BJ (cell line): ENCODE measurements around the gene ZNF787. TPM values are rescaled to one million over a fixed set of nuclear protein-coding genes. Genes with fewer than 3 reads are reported as not detected.
A peak's percentile ranks its signal among the peaks of the same experiment; 100 is the strongest.

Experiments used
- CTCF ChIA-PET: fragments of 350-600 bp; formaldehyde crosslinking; extraction: SDS; loops from one replicate; lab custom pipeline; 2021; ENCODE audit warnings: antibody characterized with exemption, inconsistent platforms; lab: Yijun Ruan, JAX
- POLR2A ChIA-PET: fragments of 300-600 bp; sonication (Branson Sonifier 250); formaldehyde crosslinking; extraction: SDS; loops from one replicate; lab custom pipeline; 2021; ENCODE audit warnings: antibody characterized with exemption; lab: Charles Lee
- DNase-seq: peaks from one replicate; pipeline ENCODE4 v3.0.0-alpha.2; 2011; ENCODE audit warnings: low read depth
- H3K27me3 ChIP-seq: 2 replicates; pipeline ENCODE4 v1.6.0; 2011; ENCODE audit warnings: low read length; ENCODE audit not compliant: control insufficient read depth, insufficient read depth
- H3K36me3 ChIP-seq: 2 replicates; pipeline ENCODE4 v1.5.1; 2011; ENCODE audit warnings: low read length; ENCODE audit not compliant: control insufficient read depth, insufficient read depth
- H3K4me3 ChIP-seq: 2 replicates; pipeline ENCODE4 v1.5.1; 2011; ENCODE audit warnings: low read depth, mild to moderate bottlenecking, control low read depth, low read length
- CTCF ChIP-seq: IDR thresholded peaks from 2 replicates; pipeline ENCODE4 v1.5.1; 2011; ENCODE audit warnings: low read depth, mild to moderate bottlenecking, control low read depth, inconsistent platforms, low read length, moderate library complexity; ENCODE audit not compliant: insufficient read depth
- polyA plus RNA-seq: library from polyadenylated mRNA; depleted of rRNA; stranded (reverse); fragments of >200 nt; gene quantifications from 2 replicates; pipeline ENCODE4 v1.2.3, GENCODE V29; 2011

Gene ZNF787
- polyA plus RNA-seq, 1 experiment, result 9.8 TPM

- TF ChIP-seq CTCF, result no peak
- ChIA-PET CTCF (interaction anchor here (0.7 to 13.7 kb wide), 9 partner anchors 9 to 1019 kb away, joined by 3 to 262 read pairs (median 4); partner anchors contain the start of gene GALP), POLR2A (no interaction called here)
- no peaks in the 10 kb centered on the region for H3K27me3 ChIP-seq
- H3K36me3 ChIP-seq, result no peaks in the 10 kb centered on the region
- H3K4me3 ChIP-seq, result no peak overlapping the region
- DNase-seq, result no peak
Observed at GRCh38 chr19:56079609-56080008, 41.5 kb downstream of the ZNF787 start.

GRCh38 chr19:56076498-56076897 lies 44.6 kb downstream of the ZNF787 start:
- ChIA-PET POLR2A (no interaction called here), CTCF (interaction anchor here (0.6 to 13.7 kb wide), 28 partner anchors 9 to 1533 kb away, joined by 3 to 262 read pairs (median 4); partner anchors contain the start of gene GALP)
- H3K4me3 ChIP-seq, result no peak overlapping the region
- TF ChIP-seq CTCF, result peak; percentile 92
- H3K36me3 ChIP-seq, result no peaks in the 10 kb centered on the region
- no peak for DNase-seq
- H3K27me3 ChIP-seq, result no peaks in the 10 kb centered on the region

GRCh38 chr19:56071151-56071550 lies 49.9 kb downstream of the ZNF787 start:
- POLR2A ChIA-PET, result no interaction called here
- H3K36me3 ChIP-seq, result no peaks in the 10 kb centered on the region
- no peak overlapping the region for H3K4me3 ChIP-seq
- CTCF ChIA-PET, result interaction anchor here (0.6 to 13.7 kb wide), 4 partner anchors 8 to 181 kb away, joined by 3 to 122 read pairs (median 8); no protein-coding TSS in a partner anchor
- peak; percentile 32; the same call in 1 of the 2 replicates for TF ChIP-seq CTCF
- H3K27me3 ChIP-seq, result no peaks in the 10 kb centered on the region
- DNase-seq, result no peak

GRCh38 chr19:56069642-56070041 lies 51.5 kb downstream of the ZNF787 start:
- POLR2A ChIA-PET, result no interaction called here
- DNase-seq, result no peak
- no peak for TF ChIP-seq CTCF
- CTCF ChIA-PET, result interaction anchor here (1.1 to 4.3 kb wide), 2 partner anchors 10 to 102 kb away, joined by 3 to 34 read pairs; no protein-coding TSS in a partner anchor
- Histone ChIP-seq H3K4me3 (no peak overlapping the region), H3K27me3 (no peaks in the 10 kb centered on the region; the same call in 1 of the 2 replicates), H3K36me3 (no peaks in the 10 kb centered on the region)

GRCh38 chr19:56066152-56067023 lies 54.7 kb downstream of the ZNF787 start:
- no peak for DNase-seq
- TF ChIP-seq CTCF, result peak; percentile 88
- ChIA-PET POLR2A (no interaction called here), CTCF (interaction anchor here (0.7 to 4.3 kb wide), 30 partner anchors 8 to 1033 kb away, joined by 3 to 44 read pairs (median 4); partner anchors contain the start of gene GALP)
- H3K4me3 ChIP-seq, result 0 out of 2 replicates have a peak overlapping the region, but pooled peaks have one; percentile 25
- H3K36me3 ChIP-seq, result no peaks in the 10 kb centered on the region
- H3K27me3 ChIP-seq, result no peaks in the 10 kb centered on the region; the same call in 1 of the 2 replicates
